Osteoblast (primary cell): ENCODE results near the gene RBM44. TPM values are rescaled to one million over a fixed set of nuclear protein-coding genes. Genes with fewer than 3 reads are reported as not detected.

Source experiments
- DNase-seq: peaks from one replicate; pipeline ENCODE4 v3.0.0; 2011; ENCODE audit warnings: low spot score, mixed read lengths; ENCODE audit not compliant: insufficient read length; ENCODE audit errors: missing footprints
- H2AFZ ChIP-seq: 2 replicates; pipeline ENCODE4 v1.6.0; 2011; ENCODE audit warnings: mild to moderate bottlenecking, low read length
- H3K27ac ChIP-seq: 2 replicates; pipeline ENCODE4 v1.5.1; 2011; ENCODE audit warnings: mild to moderate bottlenecking, low read depth, low read length, moderate library complexity
- H3K27me3 ChIP-seq: 2 replicates; pipeline ENCODE4 v1.6.0; 2012; ENCODE audit warnings: mild to moderate bottlenecking, control low read depth, inconsistent platforms, low read length, moderate library complexity; ENCODE audit not compliant: insufficient read depth
- H3K36me3 ChIP-seq: 2 replicates; pipeline ENCODE4 v1.5.1; 2011; ENCODE audit warnings: mild to moderate bottlenecking, low read length, control low read depth, moderate library complexity; ENCODE audit not compliant: insufficient read depth
- H3K4me1 ChIP-seq: 2 replicates; pipeline ENCODE4 v1.5.1; 2011; ENCODE audit warnings: mild to moderate bottlenecking, low read length, control low read depth, moderate library complexity; ENCODE audit not compliant: insufficient read depth
- H3K4me2 ChIP-seq: 2 replicates; pipeline ENCODE4 v1.6.0; 2011; ENCODE audit warnings: mild to moderate bottlenecking, low read length; ENCODE audit not compliant: insufficient read depth
- H3K4me3 ChIP-seq: fragments of 200-600 bp; sonication (generic); 3 replicates; pipeline ENCODE4 v1.5.1; 2012; ENCODE audit warnings: mild to moderate bottlenecking, low read length, inconsistent platforms; ENCODE audit not compliant: insufficient read depth
- H3K79me2 ChIP-seq: 2 replicates; pipeline ENCODE4 v1.6.0; 2012; ENCODE audit warnings: mild to moderate bottlenecking, low read length, control low read depth, inconsistent platforms; ENCODE audit not compliant: insufficient read depth
- H3K9me3 ChIP-seq: 2 replicates; pipeline ENCODE4 v1.5.1; 2011; ENCODE audit warnings: low read depth, low read length, control low read depth
- H4K20me1 ChIP-seq: 2 replicates; pipeline ENCODE4 v1.6.0; 2012; ENCODE audit warnings: mild to moderate bottlenecking, low read length, control low read depth; ENCODE audit not compliant: insufficient read depth
- CTCF ChIP-seq: IDR thresholded peaks from 2 replicates; pipeline ENCODE4 v1.5.1; 2011; ENCODE audit warnings: mild to moderate bottlenecking, low read depth, low read length, moderate library complexity; ENCODE audit errors: extremely low read depth
- total RNA-seq: library from RNA; depleted of rRNA; stranded (reverse); fragments of >200 nt; gene quantifications from 2 replicates; pipeline ENCODE4 v1.2.3, GENCODE V29; 2012

RBM44 gene
- total RNA-seq, 1 donor = 0.72 TPM

- Histone ChIP-seq H3K4me2 (peak overlapping the region; percentile 82), H4K20me1 (no peaks in the 10 kb centered on the region), H3K4me1 (peaks cover 13% of the 10 kb centered on the region), H3K79me2 (no peaks in the 10 kb centered on the region), H2AFZ (peak overlapping the region; percentile 50), H3K4me3 (peak overlapping the region; percentile 72), H3K27ac (no peak overlapping the region), H3K27me3 (peaks cover 14% of the 10 kb centered on the region), H3K36me3 (no peaks in the 10 kb centered on the region), H3K9me3 (no peaks in the 10 kb centered on the region)
- peak; percentile 98 for DNase-seq
- peak; percentile 94 for TF ChIP-seq CTCF
These were observed 59.9 kb downstream of the RBM44 start for GRCh38 chr2:237858294-237859081.

GRCh38 chr2:237859082-237859433 lies 60.5 kb downstream of the RBM44 start:
- Histone ChIP-seq H3K36me3 (no peaks in the 10 kb centered on the region), H3K79me2 (no peaks in the 10 kb centered on the region), H3K9me3 (no peaks in the 10 kb centered on the region), H2AFZ (no peak overlapping the region), H3K27me3 (peaks cover 8% of the 10 kb centered on the region), H4K20me1 (no peaks in the 10 kb centered on the region), H3K4me3 (peak overlapping the region; percentile 72), H3K4me2 (peak overlapping the region; percentile 82), H3K27ac (no peak overlapping the region), H3K4me1 (peaks cover 13% of the 10 kb centered on the region)
- peak; percentile 80 for DNase-seq
- no peak for TF ChIP-seq CTCF

- peaks cover 14% of the 10 kb centered on the region for H3K4me1 ChIP-seq
- peak; percentile 88 for DNase-seq
- no peaks in the 10 kb centered on the region for H3K36me3 ChIP-seq
- peaks cover 8% of the 10 kb centered on the region for H3K27me3 ChIP-seq
- H3K4me2 ChIP-seq = peak within 1 kb of the TSS; percentile 82
- H3K9me3 ChIP-seq = no peaks in the 10 kb centered on the region
- no peaks in the 10 kb centered on the region for H3K79me2 ChIP-seq
- H3K4me3 ChIP-seq = peak within 1 kb of the TSS; percentile 72
- H2AFZ ChIP-seq = peak within 1 kb of the TSS; percentile 68
- no peaks in the 10 kb centered on the region for H4K20me1 ChIP-seq
- TF ChIP-seq CTCF = no peak
- no peak within 1 kb of the TSS for H3K27ac ChIP-seq
These were observed 61.1 kb downstream of the RBM44 start, which contains the start of gene RAMP1 for GRCh38 chr2:237859533-237860272. TSS of gene RAMP1 (plus strand) at chr2:237859623. CDS start at chr2:237859676, 53 bp downstream.
